ENCODE results near the gene NTSR2. TPM values are rescaled to one million over a fixed set of nuclear protein-coding genes. Genes with fewer than 3 reads are reported as not detected.

NTSR2 gene
- total RNA-seq, 1 donor from 2014 or later: not detected

DNA sequence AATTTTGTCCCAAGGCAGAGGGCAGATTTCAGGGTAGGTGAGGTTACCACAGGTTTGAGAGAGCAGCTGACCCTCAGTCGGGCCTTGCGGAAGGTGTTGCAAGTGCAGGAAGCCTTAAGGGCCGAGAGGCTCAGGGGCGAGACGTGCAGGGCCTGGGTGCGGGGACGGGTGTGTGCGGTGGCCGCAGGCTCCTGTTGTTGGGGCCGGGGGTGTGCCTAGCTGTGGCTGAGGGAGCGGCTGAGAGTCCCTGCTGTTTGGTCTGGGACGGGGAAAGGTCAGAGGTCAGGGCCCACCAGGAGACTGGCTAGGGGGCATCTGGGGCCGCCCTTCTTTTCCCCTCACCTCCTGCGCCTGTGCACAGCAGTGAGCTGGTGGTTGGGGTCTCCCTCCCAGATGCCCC lies 52.5 kb downstream of the NTSR2 start:
- DNase-seq (ENCODE audit: low spot score): no peak
- Mint-ChIP-seq H3K9me3 (no peaks in the 10 kb centered on the region), H3K4me1 (ENCODE audit: low read depth) (no peaks in the 10 kb centered on the region), H3K27me3 (ENCODE audit: low read depth) (peaks cover 2% of the 10 kb centered on the region), H3K36me3 (ENCODE audit: low read depth) (no peaks in the 10 kb centered on the region), H3K4me3 (ENCODE audit: low read depth) (no peak overlapping the region), H3K27ac (no peak overlapping the region)
- intact Hi-C loops (cut with micrococcal nuclease): no loop called here

DNA sequence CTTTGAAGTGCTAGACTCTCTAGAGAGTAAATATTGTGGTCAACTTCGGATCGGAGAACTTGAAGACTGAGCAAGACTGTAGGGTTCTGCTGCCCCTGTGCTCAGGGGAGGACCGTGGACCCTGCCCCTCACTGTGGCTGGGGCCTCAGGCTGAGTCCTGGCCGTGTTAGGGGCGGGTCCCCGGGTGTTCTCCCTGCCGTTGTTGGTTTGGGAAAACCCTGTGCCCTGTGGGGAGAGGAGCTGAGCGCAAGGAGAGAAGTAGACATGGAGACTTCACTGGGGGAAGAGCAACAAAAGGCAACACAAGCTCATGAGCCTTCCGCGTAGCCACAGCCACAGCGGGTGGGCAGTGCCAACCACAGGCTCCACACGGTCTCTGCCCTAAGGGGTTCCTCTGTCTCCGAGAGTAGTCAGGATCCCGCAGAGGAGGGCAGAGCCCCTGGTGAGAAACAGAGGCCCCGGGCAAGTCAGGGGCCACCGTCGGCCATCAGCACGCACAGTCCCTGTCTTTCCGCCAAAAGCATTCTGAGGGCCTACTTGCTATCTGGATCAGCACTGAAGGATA lies 53.1 kb downstream of the NTSR2 start:
- intact Hi-C loops (cut with micrococcal nuclease): no loop called here
- H3K27ac Mint-ChIP-seq: no peak overlapping the region
- no peak for DNase-seq (ENCODE audit: low spot score)
- no peaks in the 10 kb centered on the region for H3K9me3 Mint-ChIP-seq
- H3K27me3 Mint-ChIP-seq (ENCODE audit: low read depth): no peaks in the 10 kb centered on the region
- H3K4me3 Mint-ChIP-seq (ENCODE audit: low read depth): no peak overlapping the region
- H3K4me1 Mint-ChIP-seq (ENCODE audit: low read depth): no peaks in the 10 kb centered on the region
- no peaks in the 10 kb centered on the region for H3K36me3 Mint-ChIP-seq (ENCODE audit: low read depth)

DNA sequence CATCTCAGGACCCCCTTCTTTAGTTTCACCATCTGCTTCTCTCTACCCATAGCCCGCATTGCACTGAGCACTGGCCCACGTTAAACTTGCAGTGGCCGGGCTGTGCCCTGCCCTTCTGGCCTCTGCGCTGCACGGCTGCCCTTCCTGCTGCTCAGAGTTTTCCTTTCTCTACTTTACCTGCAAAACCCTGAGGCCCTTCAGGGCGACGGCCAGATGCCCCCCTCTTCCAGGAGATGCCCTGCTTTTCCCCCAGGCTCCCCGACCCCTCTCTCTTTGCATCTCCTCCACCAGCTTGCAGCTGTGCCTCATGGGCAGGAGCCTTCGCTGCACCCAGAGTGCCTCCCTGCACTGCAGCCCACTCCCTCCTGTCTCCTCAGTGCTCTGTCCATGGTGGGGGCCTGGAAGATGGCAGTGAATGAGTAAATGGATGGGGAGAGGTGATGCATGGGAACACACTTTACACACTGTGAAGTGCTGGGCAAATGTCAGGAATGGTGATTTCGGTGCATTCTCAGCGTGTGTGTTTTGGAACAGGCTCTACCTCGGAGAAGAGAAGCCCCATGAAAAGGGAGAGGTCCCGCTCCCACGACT lies 53.8 kb downstream of the NTSR2 start:
- Mint-ChIP-seq H3K4me3 (ENCODE audit: low read depth) (no peak overlapping the region), H3K27me3 (ENCODE audit: low read depth) (no peaks in the 10 kb centered on the region), H3K9me3 (no peaks in the 10 kb centered on the region), H3K36me3 (ENCODE audit: low read depth) (no peaks in the 10 kb centered on the region), H3K4me1 (ENCODE audit: low read depth) (no peaks in the 10 kb centered on the region), H3K27ac (no peak overlapping the region)
- DNase-seq (ENCODE audit: low spot score): no peak
- intact Hi-C loops (cut with micrococcal nuclease): no loop called here

DNA sequence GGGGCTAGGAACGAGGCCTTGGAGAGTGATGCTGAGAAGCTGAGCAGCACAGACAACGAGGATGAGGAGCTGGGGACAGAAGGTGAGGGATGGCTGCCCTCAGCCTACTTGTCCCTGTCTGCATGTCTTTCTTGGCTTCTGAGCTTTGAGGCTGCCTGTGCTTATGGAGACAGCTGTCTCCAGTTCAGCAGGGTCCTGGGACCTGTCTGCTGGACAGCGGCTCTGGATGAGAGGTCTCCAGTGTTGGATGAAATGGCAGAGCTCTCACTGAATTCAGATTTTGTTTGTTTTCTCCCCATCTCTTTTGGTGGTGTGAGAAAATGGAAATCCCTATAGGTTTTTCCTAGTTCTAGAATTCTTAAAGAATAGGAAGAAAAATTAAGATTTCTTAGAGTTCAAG lies 54.8 kb downstream of the NTSR2 start:
- intact Hi-C loops (cut with micrococcal nuclease): no loop called here

DNA sequence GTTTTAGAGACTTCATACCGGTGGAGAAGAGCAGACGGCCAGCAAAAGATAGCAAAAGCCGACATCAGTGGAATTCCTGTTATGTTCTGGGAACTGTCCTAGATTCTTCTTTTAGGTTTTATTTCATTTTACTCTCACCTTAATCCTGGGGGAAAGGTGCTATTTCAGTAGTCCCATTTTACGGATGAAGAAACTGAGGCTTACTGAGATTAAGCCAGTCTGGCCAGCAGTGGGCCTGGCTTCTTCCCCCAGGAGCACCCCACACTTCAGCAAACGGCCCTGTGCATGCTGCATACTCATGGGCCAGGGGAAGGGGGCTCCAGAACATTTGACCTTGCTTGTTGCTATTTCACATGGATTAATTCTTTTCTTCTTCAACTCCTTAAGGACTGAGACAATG lies 56.7 kb downstream of the NTSR2 start:
- intact Hi-C loops (cut with micrococcal nuclease): no loop called here
- Mint-ChIP-seq H3K27me3 (ENCODE audit: low read depth) (peaks cover under 1% of the 10 kb centered on the region), H3K9me3 (no peaks in the 10 kb centered on the region), H3K4me1 (ENCODE audit: low read depth) (no peaks in the 10 kb centered on the region), H3K4me3 (ENCODE audit: low read depth) (no peak overlapping the region), H3K27ac (no peak overlapping the region), H3K36me3 (ENCODE audit: low read depth) (no peaks in the 10 kb centered on the region)
- no peak for DNase-seq (ENCODE audit: low spot score)

More for the DNA sequence above, 54.8 kb downstream of the NTSR2 start:
- DNase-seq (ENCODE audit: low spot score): no peak
- H3K27me3 Mint-ChIP-seq (ENCODE audit: low read depth): no peaks in the 10 kb centered on the region
- no peaks in the 10 kb centered on the region for H3K36me3 Mint-ChIP-seq (ENCODE audit: low read depth)
- no peak overlapping the region for H3K27ac Mint-ChIP-seq
- H3K4me1 Mint-ChIP-seq (ENCODE audit: low read depth): no peaks in the 10 kb centered on the region
- H3K4me3 Mint-ChIP-seq (ENCODE audit: low read depth): no peak overlapping the region
- no peaks in the 10 kb centered on the region for H3K9me3 Mint-ChIP-seq

DNA sequence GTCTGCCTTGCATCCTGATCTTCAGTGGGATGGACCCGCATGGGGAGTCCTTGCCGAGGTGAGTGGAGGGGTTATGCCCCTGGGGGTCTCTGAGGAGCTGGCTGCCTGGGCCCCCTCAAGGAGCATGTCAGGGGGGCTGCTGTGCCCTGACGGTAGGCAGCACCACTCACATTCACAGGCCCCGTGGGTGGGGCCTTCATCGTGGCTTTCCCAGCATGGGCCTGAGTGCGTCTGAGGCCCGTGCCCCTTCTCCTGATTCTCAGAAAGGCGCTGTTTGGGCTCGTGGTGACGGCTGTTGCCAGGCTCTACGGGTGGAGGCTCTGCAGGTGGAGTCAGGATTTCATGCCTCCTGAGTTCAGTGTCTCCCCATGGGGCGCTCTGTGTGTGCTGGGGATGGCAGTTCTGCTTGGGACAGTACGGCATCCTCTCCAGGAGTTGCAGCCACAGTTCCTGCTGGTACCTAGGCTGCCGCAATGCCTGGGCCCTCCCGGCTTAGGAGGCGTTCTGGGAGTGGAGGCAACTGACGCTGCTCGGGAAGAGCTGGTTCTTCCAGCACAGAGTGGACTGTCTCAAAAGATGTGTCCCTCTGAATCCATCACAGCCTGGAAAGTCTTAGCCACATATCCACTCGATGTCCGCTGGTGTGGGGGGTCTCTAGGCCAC lies 57.3 kb downstream of the NTSR2 start:
- no peak overlapping the region for H3K4me3 Mint-ChIP-seq (ENCODE audit: low read depth)
- H3K27me3 Mint-ChIP-seq (ENCODE audit: low read depth): peaks cover 2% of the 10 kb centered on the region
- no peaks in the 10 kb centered on the region for H3K4me1 Mint-ChIP-seq (ENCODE audit: low read depth)
- no peak overlapping the region for H3K27ac Mint-ChIP-seq
- H3K9me3 Mint-ChIP-seq: no peaks in the 10 kb centered on the region
- H3K36me3 Mint-ChIP-seq (ENCODE audit: low read depth): no peaks in the 10 kb centered on the region
- no peak for DNase-seq (ENCODE audit: low spot score)
- intact Hi-C loops (cut with micrococcal nuclease): no loop called here

DNA sequence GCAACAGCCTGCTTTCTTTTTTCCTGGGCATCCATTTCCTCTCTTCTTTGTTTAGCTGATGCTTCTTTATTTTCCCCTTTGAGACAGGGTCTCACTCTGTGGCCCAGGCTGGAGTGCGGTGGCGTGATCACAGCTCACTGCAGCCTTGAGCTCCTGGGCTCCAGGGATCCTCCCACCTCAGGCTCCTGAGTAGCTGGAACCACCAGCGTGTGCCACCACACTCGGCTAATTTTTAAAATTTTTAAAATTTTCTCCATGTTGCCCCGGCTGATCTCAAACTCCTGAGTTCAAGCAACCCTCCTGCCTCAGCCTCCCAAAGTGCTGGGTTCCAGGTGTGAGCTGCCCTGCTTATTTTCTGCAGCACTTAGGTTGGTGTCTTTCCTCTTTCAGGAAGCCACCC lies 58.7 kb downstream of the NTSR2 start:
- no peak overlapping the region for H3K27ac Mint-ChIP-seq
- no peak for DNase-seq (ENCODE audit: low spot score)
- no peak overlapping the region for H3K4me3 Mint-ChIP-seq (ENCODE audit: low read depth)
- intact Hi-C loops (cut with micrococcal nuclease): no loop called here
- H3K36me3 Mint-ChIP-seq (ENCODE audit: low read depth): no peaks in the 10 kb centered on the region
- H3K4me1 Mint-ChIP-seq (ENCODE audit: low read depth): no peaks in the 10 kb centered on the region
- no peaks in the 10 kb centered on the region for H3K9me3 Mint-ChIP-seq
- H3K27me3 Mint-ChIP-seq (ENCODE audit: low read depth): peaks cover 2% of the 10 kb centered on the region

DNA sequence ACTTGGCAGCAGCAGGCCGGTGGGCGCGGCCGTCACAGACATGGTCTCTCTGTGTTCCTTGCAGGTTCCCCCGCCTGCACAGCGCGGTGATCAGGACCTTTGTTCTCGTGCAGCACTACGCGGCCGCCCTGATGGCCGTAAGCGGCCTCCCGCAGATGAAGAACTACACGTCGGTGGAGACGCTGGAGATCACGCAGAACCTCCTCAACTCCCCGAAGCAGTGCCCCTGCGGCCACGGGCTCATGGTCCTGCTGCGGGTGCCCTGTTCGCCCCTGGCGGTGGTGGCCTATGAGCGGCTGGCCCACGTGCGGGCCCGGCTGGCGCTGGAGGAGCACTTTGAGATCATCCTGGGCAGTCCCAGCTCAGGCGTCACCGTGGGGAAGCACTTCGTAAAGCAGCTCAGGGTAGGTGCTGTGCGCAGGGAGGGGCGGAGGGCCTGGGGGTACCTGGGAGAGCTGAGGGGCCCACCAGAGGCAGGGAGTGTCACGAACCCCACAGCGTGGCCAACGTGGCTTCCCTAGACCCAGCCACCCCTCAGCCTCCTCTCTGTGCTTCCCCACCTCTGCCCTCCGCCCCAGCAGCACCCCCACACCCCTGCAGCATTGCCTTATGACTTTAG lies 59.3 kb downstream of the NTSR2 start:
- H3K36me3 Mint-ChIP-seq (ENCODE audit: low read depth): no peaks in the 10 kb centered on the region
- DNase-seq (ENCODE audit: low spot score): no peak
- peaks cover 2% of the 10 kb centered on the region for H3K27me3 Mint-ChIP-seq (ENCODE audit: low read depth)
- intact Hi-C loops (cut with micrococcal nuclease): no loop called here
- no peak overlapping the region for H3K4me3 Mint-ChIP-seq (ENCODE audit: low read depth)
- H3K4me1 Mint-ChIP-seq (ENCODE audit: low read depth): no peaks in the 10 kb centered on the region
- no peak overlapping the region for H3K27ac Mint-ChIP-seq
- H3K9me3 Mint-ChIP-seq: no peaks in the 10 kb centered on the region

Other genes with a start within 250 kb of the NTSR2 start
- gene E2F6, start 204.0 kb downstream of the NTSR2 start, total RNA-seq: 16.8 and 18.2 TPM in 2 replicates
- 0.23 and 0.25 TPM in 2 replicates for gene GREB1, start 136.2 kb downstream of the NTSR2 start, total RNA-seq
- gene LPIN1, start 76.4 kb upstream of the NTSR2 start, total RNA-seq: 42.9 and 48.8 TPM in 2 replicates